RWPE1 (cell line): Measurements from ENCODE around the gene TLK1.
A peak's percentile ranks its signal among the peaks of the same experiment; 100 is the strongest.
"Not testable (repeated sequence)": the region's sequence is repeated elsewhere in the genome, so short reads cannot be mapped to it uniquely, and the experiment has no call there.

Experiments used
- CTCF ChIA-PET: fragments of 350-600 bp; sonication (Branson Sonifier 250); formaldehyde crosslinking; extraction: SDS; loops from one replicate; lab custom pipeline; 2021; lab: Yijun Ruan, JAX
- POLR2A ChIA-PET: fragments of 400-600 bp; formaldehyde crosslinking; extraction: SDS; loops from one replicate; lab custom pipeline; 2020; ENCODE audit warnings: antibody characterized with exemption; ENCODE audit not compliant: low non-redundant PET; lab: Yijun Ruan, JAX
- DNase-seq: peaks from one replicate; pipeline ENCODE4 v3.0.0; 2012; ENCODE audit warnings: low spot score
- H3K27ac ChIP-seq: fragments of 450-650 bp; 2 replicates; pipeline ENCODE4 v1.5.1; 2017
- CTCF ChIP-seq: fragments of 450-650 bp; conservative IDR thresholded peaks from 2 replicates; pipeline ENCODE4 v1.5.1; 2017; ENCODE audit warnings: low read depth, mild to moderate bottlenecking

The TLK1 gene

GRCh38 chr2:171165967-171166327, 5.3 kb upstream of the TLK1 start:
- CTCF ChIA-PET: interaction anchor here (0.6 kb wide), 1 partner anchor 251 kb away, joined by 4 read pairs; no protein-coding TSS in a partner anchor
- POLR2A ChIA-PET: no interaction called here

GRCh38 chr2:171163261-171163660, 2.6 kb upstream of the TLK1 start:
- POLR2A ChIA-PET: interaction anchor here (0.7 kb wide), 1 partner anchor 177 kb away, joined by 3 read pairs; no protein-coding TSS in a partner anchor
- H3K27ac ChIP-seq: no peak overlapping the region
- TF ChIP-seq CTCF: no peak
- DNase-seq: no peak
- CTCF ChIA-PET: interaction anchor here (0.6 kb wide), 1 partner anchor 93 kb away, joined by 3 read pairs; no protein-coding TSS in a partner anchor

More at GRCh38 chr2:171165967-171166327, 5.3 kb upstream of the TLK1 start:
- DNase-seq: no peak
- TF ChIP-seq CTCF: no peak
- no peak overlapping the region for H3K27ac ChIP-seq

- POLR2A ChIA-PET, DNase-seq, CTCF ChIA-PET: not testable (repeated sequence)
Observed at GRCh38 chr2:171162522-171163197, 2.0 kb upstream of the TLK1 start.

GRCh38 chr2:171160956-171161740, 455 bp upstream of the TLK1 start:
- CTCF ChIA-PET: interaction anchor here (0.7 kb wide), 1 partner anchor 36 kb away, joined by 5 read pairs; no protein-coding TSS in a partner anchor

More at GRCh38 chr2:171162522-171163197, 2.0 kb upstream of the TLK1 start:
- H3K27ac ChIP-seq: not testable (repeated sequence)

GRCh38 chr2:171159372-171160118, 1.1 kb downstream of the TLK1 start:
- DNase-seq: peak; percentile 30
- CTCF ChIA-PET: interaction anchor here (0.6 to 0.8 kb wide), 4 partner anchors 9 to 187 kb away, joined by 3 to 4 read pairs (median 4); no protein-coding TSS in a partner anchor
- peak overlapping the region; percentile 98 for H3K27ac ChIP-seq
- peak; percentile 59 for TF ChIP-seq CTCF
- POLR2A ChIA-PET: interaction anchor here (0.6 kb wide), 1 partner anchor 134 kb away, joined by 5 read pairs; no protein-coding TSS in a partner anchor

More at GRCh38 chr2:171160956-171161740, 455 bp upstream of the TLK1 start:
- POLR2A ChIA-PET: no interaction called here
- no peak for TF ChIP-seq CTCF
- peak; percentile 73 for DNase-seq
- H3K27ac ChIP-seq: peak overlapping the region; percentile 98

- ChIA-PET CTCF (interaction anchor here (0.8 to 1.0 kb wide), 2 partner anchors 12 to 186 kb away, joined by 3 to 4 read pairs; no protein-coding TSS in a partner anchor), POLR2A (interaction anchor here (0.6 kb wide), 1 partner anchor 228 kb away, joined by 4 read pairs; no protein-coding TSS in a partner anchor)
- TF ChIP-seq CTCF: no peak
- no peak overlapping the region for H3K27ac ChIP-seq
- no peak for DNase-seq
Observed at GRCh38 chr2:171158790-171159371, 1.8 kb downstream of the TLK1 start.
